HepG2 (cell line): ENCODE measurements around the gene AKAP7. TPM values are rescaled to one million over a fixed set of nuclear protein-coding genes. Genes with fewer than 3 reads are reported as not detected.
A peak's percentile ranks its signal among the peaks of the same experiment; 100 is the strongest.

Experiments
- ATF4 ChIP-seq, 2 experiments: fragments of 450-650 bp in 1 of 2; sonication (generic) in 1 of 2; formaldehyde crosslinking; IDR thresholded peaks; 2 replicates each; pipeline versions ENCODE4 v1.5.0 to v1.8.0; 2020 to 2022; ENCODE audit warnings: mild to moderate bottlenecking in 1 of 2, missing genetic modification reagents in 1 of 2
- CEBPG ChIP-seq: IDR thresholded peaks from 2 replicates; pipeline ENCODE4 v1.6.1; 2016
- HDAC2 ChIP-seq: sonication (generic); formaldehyde crosslinking; IDR thresholded peaks from 2 replicates; pipeline ENCODE4 v1.4.0; 2020; ENCODE audit warnings: missing genetic modification reagents
- HNF4A ChIP-seq: sonication (generic); formaldehyde crosslinking; IDR thresholded peaks from 2 replicates; pipeline ENCODE4 v1.4.0; 2020; ENCODE audit warnings: missing genetic modification reagents
- IRX3 ChIP-seq: sonication (generic); formaldehyde crosslinking; IDR thresholded peaks from 2 replicates; pipeline ENCODE4 v1.8.1; 2023; ENCODE audit warnings: mild to moderate bottlenecking, low read depth, missing genetic modification reagents, borderline replicate concordance
- MLXIP ChIP-seq: sonication (generic); formaldehyde crosslinking; IDR thresholded peaks from 2 replicates; pipeline ENCODE4 v1.9.0; 2021; ENCODE audit warnings: missing genetic modification reagents, borderline replicate concordance
- NCOA1 ChIP-seq: sonication (generic); formaldehyde crosslinking; IDR thresholded peaks from 2 replicates; pipeline ENCODE4 v1.9.0; 2021; ENCODE audit warnings: missing genetic modification reagents
- NFE2L2 ChIP-seq: fragments of 150-350 bp; IDR thresholded peaks from 2 replicates; pipeline ENCODE4 v1.6.1; 2014; ENCODE audit warnings: low read length
- NFIB ChIP-seq: sonication (generic); formaldehyde crosslinking; IDR thresholded peaks from 2 replicates; pipeline ENCODE4 v1.9.0; 2021; ENCODE audit warnings: missing genetic modification reagents, mild to moderate bottlenecking, borderline replicate concordance
- POLR2G ChIP-seq: fragments of 200-400 bp; formaldehyde crosslinking; IDR thresholded peaks from 2 replicates; pipeline ENCODE4 v1.6.1; 2018; ENCODE audit warnings: mild to moderate bottlenecking, low read depth, low read length, moderate library complexity
- PRDM15 ChIP-seq: sonication (generic); formaldehyde crosslinking; IDR thresholded peaks from 2 replicates; pipeline ENCODE4 v1.4.0; 2020; ENCODE audit warnings: missing genetic modification reagents
- SIX4 ChIP-seq: sonication (generic); formaldehyde crosslinking; IDR thresholded peaks from 2 replicates; pipeline ENCODE4 v1.4.0; 2020; ENCODE audit warnings: missing genetic modification reagents
- SNRNP70 ChIP-seq: fragments of 200-400 bp; formaldehyde crosslinking; IDR thresholded peaks from 2 replicates; pipeline ENCODE4 v1.6.1; 2017; ENCODE audit warnings: mild to moderate bottlenecking, low read depth, low read length, moderate library complexity
- TBL1XR1 ChIP-seq: fragments of 150-350 bp; IDR thresholded peaks from 2 replicates; pipeline ENCODE4 v1.6.1; 2014; ENCODE audit warnings: borderline replicate concordance, low read length; ENCODE audit not compliant: partially characterized antibody
- UBTF ChIP-seq: sonication (generic); formaldehyde crosslinking; IDR thresholded peaks from 2 replicates; pipeline ENCODE4 v1.4.0; 2020; ENCODE audit warnings: mild to moderate bottlenecking, missing genetic modification reagents
- ZNF30 ChIP-seq: sonication (generic); formaldehyde crosslinking; IDR thresholded peaks from 2 replicates; pipeline ENCODE4 v1.5.0; 2020; ENCODE audit warnings: mild to moderate bottlenecking, missing genetic modification reagents
- ZNF639 ChIP-seq: conservative IDR thresholded peaks from 2 replicates; pipeline ENCODE4 v1.6.1; 2018; ENCODE audit warnings: missing genetic modification reagents
- polyA plus RNA-seq, 8 experiments: library from polyadenylated mRNA; depleted of rRNA in 3 of 8; stranded (reverse) in 7 of 8; unstranded in 1 of 8; fragments of >200 nt; fragmentation: Illumina TruSeq in 4 of 8; extraction: Trizol in 4 of 8; gene quantifications; 2 replicates each; pipeline versions ENCODE4 v1.2.1 to v1.2.3, GENCODE V29; 2011 to 2016; ENCODE audit warnings: low read depth in 4 of 8, missing spikeins in 1 of 8, mixed read lengths in 1 of 8; ENCODE audit not compliant: insufficient read depth in 1 of 8
- total RNA-seq, 5 experiments: library from RNA; depleted of rRNA; stranded (reverse); fragments of >200 nt; fragmentation: Illumina TruSeq; extraction: Trizol; gene quantifications; 2 replicates each; pipeline ENCODE4 v1.2.3, GENCODE V29; 2016; ENCODE audit warnings: low read depth in 1 of 5

The AKAP7 gene
- total and polyA plus RNA-seq, 2 of the 13 experiments (the other 11 are each of a cell fraction or from before 2014, with no cell fraction given), result 3.6 to 11.7 TPM

- TF ChIP-seq MLXIP (CRISPR knock-in tag) (no peak), SIX4 (CRISPR knock-in tag) (0 out of 2 replicates have a peak, but pooled peaks have one; percentile 10), NFE2L2 (no peak), NFIB (no peak), NCOA1 (CRISPR knock-in tag) (peak; percentile 19), SNRNP70 (no peak), CEBPG (CRISPR knock-in tag) (no peak; the same call in 1 of the 2 replicates), UBTF (peak; percentile 97), HDAC2 (CRISPR knock-in tag) (0 out of 2 replicates have a peak, but pooled peaks have one; percentile 45), HNF4A (CRISPR knock-in tag) (no peak), TBL1XR1 (no peak), ATF4 (CRISPR knock-in tag; IDR thresholded peaks at IDR 0.05) (no peak; a peak in 2 of 4 replicates), IRX3 (CRISPR knock-in tag) (0 out of 2 replicates have a peak, but pooled peaks have one; percentile 68), ZNF639 (CRISPR knock-in tag) (peak; percentile 60; the same call in 1 of the 2 replicates), ZNF30 (CRISPR knock-in tag) (no peak), POLR2G (peak; percentile 85), PRDM15 (CRISPR knock-in tag) (no peak; the same call in 1 of the 2 replicates)
These were observed at the start of gene AKAP7 (continued) for GRCh38 chr6:131135244-131136020.
